HG03135 (cell line): ENCODE data around the gene DHX16.
A peak's percentile ranks its signal among the peaks of the same experiment; 100 is the strongest.

Source experiments
- ATAC-seq: cut with Tn5 transposase; IDR thresholded peaks from one replicate; pipeline ENCODE4 v1.9.1; 2021; ENCODE audit warnings: mild to moderate bottlenecking, moderate library complexity; ENCODE audit not compliant: unreplicated experiment

DHX16 gene

GRCh38 chr6:30641048-30641447 lies 31.8 kb downstream of the DHX16 start:
- no peak for ATAC-seq

GRCh38 chr6:30640481-30640880 lies 32.3 kb downstream of the DHX16 start:
- no peak for ATAC-seq

- ATAC-seq: no peak
Observed at GRCh38 chr6:30635834-30636233, 37.0 kb downstream of the DHX16 start.

GRCh38 chr6:30626484-30627366 lies 46.1 kb downstream of the DHX16 start, which contains the start of gene ATAT1:
ATAT1 (plus strand) TSS chr6:30626874.
- ATAC-seq: peak; percentile 78

- no peak for ATAC-seq
Observed at GRCh38 chr6:30625511-30625910, 47.3 kb downstream of the DHX16 start.

GRCh38 chr6:30619561-30619960 lies 53.2 kb downstream of the DHX16 start:
- ATAC-seq: no peak

GRCh38 chr6:30618270-30618797 lies 54.5 kb downstream of the DHX16 start:
- no peak for ATAC-seq

GRCh38 chr6:30617565-30618269 lies 55.1 kb downstream of the DHX16 start, which contains the start of gene MRPS18B:
MRPS18B (plus strand) TSS chr6:30617840; CDS start chr6:30617866, 26 bp downstream.
- ATAC-seq: peak; percentile 71

GRCh38 chr6:30616811-30617564 lies 55.8 kb downstream of the DHX16 start, which contains the start of gene PPP1R10:
PPP1R10 (minus strand) TSS chr6:30617243; CDS start chr6:30609944, 7,299 bp downstream.
- ATAC-seq: peak; percentile 76

GRCh38 chr6:30615958-30616810 lies 56.6 kb downstream of the DHX16 start:
- ATAC-seq: no peak

GRCh38 chr6:30615219-30615957 lies 57.4 kb downstream of the DHX16 start:
- no peak for ATAC-seq

GRCh38 chr6:30614843-30615218 lies 58.0 kb downstream of the DHX16 start:
- ATAC-seq: peak; percentile 37

- no peak for ATAC-seq
Observed at GRCh38 chr6:30614044-30614842, 58.6 kb downstream of the DHX16 start.

GRCh38 chr6:30613251-30614043 lies 59.4 kb downstream of the DHX16 start:
- no peak for ATAC-seq

- no peak for ATAC-seq
Observed at GRCh38 chr6:30612687-30613248, 60.0 kb downstream of the DHX16 start.

- no peak for ATAC-seq
Observed at GRCh38 chr6:30612213-30612612, 60.6 kb downstream of the DHX16 start.

- no peak for ATAC-seq
Observed at GRCh38 chr6:30611856-30612194, 61.0 kb downstream of the DHX16 start.
